Large intestine (tissue), 3 donors: ENCODE data around the gene SP100. TPM values are rescaled to one million over a fixed set of nuclear protein-coding genes. Genes with fewer than 3 reads are reported as not detected.

Source experiments
- DNase-seq, 2 donors: peaks; one replicate each; pipeline versions ENCODE4 v3.0.0 to v3.0.0-alpha.2; 2013
- H3K27ac ChIP-seq: one replicate; pipeline ENCODE4 v1.5.1; 2013; ENCODE audit warnings: low read length
- H3K27me3 ChIP-seq: 2 replicates; pipeline ENCODE4 v1.6.1; 2013; ENCODE audit warnings: low read length; ENCODE audit not compliant: control insufficient read depth, insufficient read depth
- H3K36me3 ChIP-seq: 2 replicates; pipeline ENCODE4 v1.6.1; 2013; ENCODE audit warnings: low read length; ENCODE audit not compliant: control insufficient read depth, insufficient read depth
- H3K4me1 ChIP-seq: one replicate; pipeline ENCODE4 v1.6.1; 2013; ENCODE audit warnings: low read length; ENCODE audit not compliant: control insufficient read depth, insufficient read depth
- H3K4me3 ChIP-seq: one replicate; pipeline ENCODE4 v1.5.1; 2013; ENCODE audit warnings: low read length
- H3K9me3 ChIP-seq: one replicate; pipeline ENCODE4 v1.6.1; 2013; ENCODE audit warnings: mild to moderate bottlenecking, low read depth, low read length, moderate library complexity; ENCODE audit not compliant: control insufficient read depth
- WGBS: methylation state at CpG from one replicate; pipeline ENCODE4 v1.1.5; 2013; ENCODE audit warnings: low lambda C conversion rate; ENCODE audit not compliant: insufficient coverage; 5-methylcytosine and 5-hydroxymethylcytosine counted together
- polyA plus RNA-seq: library from polyadenylated mRNA; unstranded; fragments of 120-200 nt; gene quantifications from one replicate; pipeline ENCODE4 v1.2.1, GENCODE V29; 2013

SP100 gene
- polyA plus RNA-seq, 1 donor = 43.7 TPM

GRCh38 chr2:230537531-230537976 lies 121.6 kb downstream of the SP100 start:
- no peak overlapping the region for H3K27ac ChIP-seq
- WGBS = no CpG with 5 or more reads among the region's 4 CpGs
- no peaks in the 10 kb centered on the region for H3K4me1 ChIP-seq
- H3K4me3 ChIP-seq = no peak overlapping the region
- H3K27me3 ChIP-seq = no peaks in the 10 kb centered on the region
- no peaks in the 10 kb centered on the region for H3K9me3 ChIP-seq
- DNase-seq = no peak
- no peaks in the 10 kb centered on the region for H3K36me3 ChIP-seq

GRCh38 chr2:230540332-230540731 lies 124.3 kb downstream of the SP100 start:
- H3K4me1 ChIP-seq = no peaks in the 10 kb centered on the region
- no peak overlapping the region for H3K27ac ChIP-seq
- DNase-seq = no peak
- H3K36me3 ChIP-seq = no peaks in the 10 kb centered on the region
- no peaks in the 10 kb centered on the region for H3K27me3 ChIP-seq
- no peaks in the 10 kb centered on the region for H3K9me3 ChIP-seq
- WGBS = no CpG with 5 or more reads among the region's 1 CpG
- no peak overlapping the region for H3K4me3 ChIP-seq

GRCh38 chr2:230541934-230542380 lies 126.0 kb downstream of the SP100 start:
- no peaks in the 10 kb centered on the region for H3K27me3 ChIP-seq
- H3K4me3 ChIP-seq = no peak overlapping the region
- 17% methylated on average over 1 of the region's 3 CpGs for WGBS
- H3K36me3 ChIP-seq = no peaks in the 10 kb centered on the region
- no peak overlapping the region for H3K27ac ChIP-seq
- H3K4me1 ChIP-seq = no peaks in the 10 kb centered on the region
- H3K9me3 ChIP-seq = no peaks in the 10 kb centered on the region
- no peak for DNase-seq

GRCh38 chr2:230542751-230543150 lies 126.8 kb downstream of the SP100 start:
- H3K36me3 ChIP-seq = no peaks in the 10 kb centered on the region
- no peak for DNase-seq
- H3K4me1 ChIP-seq = no peaks in the 10 kb centered on the region
- H3K4me3 ChIP-seq = no peak overlapping the region
- H3K9me3 ChIP-seq = no peaks in the 10 kb centered on the region
- H3K27ac ChIP-seq = no peak overlapping the region
- WGBS = no CpG with 5 or more reads among the region's 2 CpGs
- H3K27me3 ChIP-seq = no peaks in the 10 kb centered on the region

- DNase-seq = no peak
- Histone ChIP-seq H3K27me3 (no peaks in the 10 kb centered on the region), H3K4me3 (no peak overlapping the region), H3K27ac (no peak overlapping the region), H3K4me1 (no peaks in the 10 kb centered on the region), H3K9me3 (no peaks in the 10 kb centered on the region), H3K36me3 (no peaks in the 10 kb centered on the region)
- WGBS = no CpG with 5 or more reads among the region's 2 CpGs
Measured at GRCh38 chr2:230552181-230552580, 136.2 kb downstream of the SP100 start.

- no peaks in the 10 kb centered on the region for H3K4me1 ChIP-seq
- H3K27me3 ChIP-seq = no peaks in the 10 kb centered on the region
- no peak overlapping the region for H3K4me3 ChIP-seq
- no peaks in the 10 kb centered on the region for H3K9me3 ChIP-seq
- 86% methylated on average over 1 of the region's 1 CpG for WGBS
- no peak for DNase-seq
- H3K27ac ChIP-seq = no peak overlapping the region
- no peaks in the 10 kb centered on the region for H3K36me3 ChIP-seq
Measured at GRCh38 chr2:230557065-230557464, 141.1 kb downstream of the SP100 start.

GRCh38 chr2:230564805-230565779 lies 149.1 kb downstream of the SP100 start:
- Histone ChIP-seq H3K27me3 (no peaks in the 10 kb centered on the region), H3K36me3 (no peaks in the 10 kb centered on the region), H3K27ac (no peak overlapping the region), H3K4me1 (no peaks in the 10 kb centered on the region), H3K4me3 (no peak overlapping the region), H3K9me3 (no peaks in the 10 kb centered on the region)
- DNase-seq = no peak
- 67% methylated on average over 1 of the region's 11 CpGs for WGBS

- no peaks in the 10 kb centered on the region for H3K36me3 ChIP-seq
- no peaks in the 10 kb centered on the region for H3K9me3 ChIP-seq
- no peaks in the 10 kb centered on the region for H3K4me1 ChIP-seq
- no peak overlapping the region for H3K4me3 ChIP-seq
- no peak for DNase-seq
- no peaks in the 10 kb centered on the region for H3K27me3 ChIP-seq
- 100% methylated on average over 1 of the region's 2 CpGs for WGBS
- no peak overlapping the region for H3K27ac ChIP-seq
Measured at GRCh38 chr2:230569298-230569697, 153.3 kb downstream of the SP100 start.

GRCh38 chr2:230570987-230571386 lies 155.0 kb downstream of the SP100 start:
- no CpG with 5 or more reads among the region's 1 CpG for WGBS
- no peaks in the 10 kb centered on the region for H3K9me3 ChIP-seq

GRCh38 chr2:230575642-230576324 lies 159.8 kb downstream of the SP100 start:
- Histone ChIP-seq H3K9me3 (no peaks in the 10 kb centered on the region), H3K4me3 (no peak overlapping the region), H3K36me3 (no peaks in the 10 kb centered on the region), H3K27ac (no peak overlapping the region), H3K27me3 (peaks cover 5% of the 10 kb centered on the region), H3K4me1 (no peaks in the 10 kb centered on the region)
- 69% methylated on average over 2 of the region's 9 CpGs for WGBS
- no peak for DNase-seq

More at GRCh38 chr2:230570987-230571386, 155.0 kb downstream of the SP100 start:
- H3K36me3 ChIP-seq = no peaks in the 10 kb centered on the region
- H3K4me3 ChIP-seq = no peak overlapping the region
- no peaks in the 10 kb centered on the region for H3K27me3 ChIP-seq
- no peaks in the 10 kb centered on the region for H3K4me1 ChIP-seq
- no peak for DNase-seq
- no peak overlapping the region for H3K27ac ChIP-seq
